Testis (tissue), 2 donors: Measurements from ENCODE around the gene STX16.

ENCODE experiments used
- POLR2A ChIP-seq: fragments of 450-650 bp; IDR thresholded peaks from one replicate; pipeline ENCODE4 v1.6.1; 2017; ENCODE audit warnings: antibody characterized with exemption, mild to moderate bottlenecking, moderate library complexity
- TF ChIP-seq, protein P1 (sequence below), 3 experiments: fragments of 450-650 bp in 2 of 3; fragments of 200-600 bp in 1 of 3; sonication (generic) in 1 of 3; IDR thresholded peaks; one replicate each; pipeline ENCODE4 v1.5.1; 2016 to 2019; ENCODE audit warnings: antibody characterized with exemption in 3 of 3, mild to moderate bottlenecking in 2 of 3, moderate library complexity in 1 of 3

DNA sequence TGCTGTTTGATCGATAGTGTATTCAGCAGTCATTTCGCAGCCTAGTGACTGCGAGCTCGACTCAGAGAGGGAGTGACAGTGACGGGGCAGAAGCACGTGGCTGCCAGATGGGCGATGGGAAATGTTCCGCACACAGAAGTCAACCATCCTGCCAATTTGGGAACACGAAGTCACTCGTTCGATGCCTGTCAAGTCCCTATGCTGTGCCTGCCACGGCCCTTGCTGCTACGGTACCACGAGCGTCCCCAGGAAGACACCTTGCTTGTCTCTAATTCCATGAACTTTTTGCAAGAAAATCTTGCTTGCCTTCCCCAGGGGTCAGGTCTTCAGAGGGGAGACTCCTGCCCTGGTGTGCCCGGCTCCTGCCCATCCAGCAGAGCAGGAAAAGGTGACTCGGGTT lies 17.0 kb upstream of the STX16 start:
- TF ChIP-seq, protein P1, sequence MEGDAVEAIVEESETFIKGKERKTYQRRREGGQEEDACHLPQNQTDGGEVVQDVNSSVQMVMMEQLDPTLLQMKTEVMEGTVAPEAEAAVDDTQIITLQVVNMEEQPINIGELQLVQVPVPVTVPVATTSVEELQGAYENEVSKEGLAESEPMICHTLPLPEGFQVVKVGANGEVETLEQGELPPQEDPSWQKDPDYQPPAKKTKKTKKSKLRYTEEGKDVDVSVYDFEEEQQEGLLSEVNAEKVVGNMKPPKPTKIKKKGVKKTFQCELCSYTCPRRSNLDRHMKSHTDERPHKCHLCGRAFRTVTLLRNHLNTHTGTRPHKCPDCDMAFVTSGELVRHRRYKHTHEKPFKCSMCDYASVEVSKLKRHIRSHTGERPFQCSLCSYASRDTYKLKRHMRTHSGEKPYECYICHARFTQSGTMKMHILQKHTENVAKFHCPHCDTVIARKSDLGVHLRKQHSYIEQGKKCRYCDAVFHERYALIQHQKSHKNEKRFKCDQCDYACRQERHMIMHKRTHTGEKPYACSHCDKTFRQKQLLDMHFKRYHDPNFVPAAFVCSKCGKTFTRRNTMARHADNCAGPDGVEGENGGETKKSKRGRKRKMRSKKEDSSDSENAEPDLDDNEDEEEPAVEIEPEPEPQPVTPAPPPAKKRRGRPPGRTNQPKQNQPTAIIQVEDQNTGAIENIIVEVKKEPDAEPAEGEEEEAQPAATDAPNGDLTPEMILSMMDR (IDR thresholded peaks at IDR 0.05) = no peak
- TF ChIP-seq POLR2A = no peak
